Measurements from ENCODE around the gene RPS6KA2. TPM values are rescaled to one million over a fixed set of nuclear protein-coding genes. Genes with fewer than 3 reads are reported as not detected.

RPS6KA2 gene
- total RNA-seq, 1 donor from 2014 or later, result 12.3 TPM

DNA sequence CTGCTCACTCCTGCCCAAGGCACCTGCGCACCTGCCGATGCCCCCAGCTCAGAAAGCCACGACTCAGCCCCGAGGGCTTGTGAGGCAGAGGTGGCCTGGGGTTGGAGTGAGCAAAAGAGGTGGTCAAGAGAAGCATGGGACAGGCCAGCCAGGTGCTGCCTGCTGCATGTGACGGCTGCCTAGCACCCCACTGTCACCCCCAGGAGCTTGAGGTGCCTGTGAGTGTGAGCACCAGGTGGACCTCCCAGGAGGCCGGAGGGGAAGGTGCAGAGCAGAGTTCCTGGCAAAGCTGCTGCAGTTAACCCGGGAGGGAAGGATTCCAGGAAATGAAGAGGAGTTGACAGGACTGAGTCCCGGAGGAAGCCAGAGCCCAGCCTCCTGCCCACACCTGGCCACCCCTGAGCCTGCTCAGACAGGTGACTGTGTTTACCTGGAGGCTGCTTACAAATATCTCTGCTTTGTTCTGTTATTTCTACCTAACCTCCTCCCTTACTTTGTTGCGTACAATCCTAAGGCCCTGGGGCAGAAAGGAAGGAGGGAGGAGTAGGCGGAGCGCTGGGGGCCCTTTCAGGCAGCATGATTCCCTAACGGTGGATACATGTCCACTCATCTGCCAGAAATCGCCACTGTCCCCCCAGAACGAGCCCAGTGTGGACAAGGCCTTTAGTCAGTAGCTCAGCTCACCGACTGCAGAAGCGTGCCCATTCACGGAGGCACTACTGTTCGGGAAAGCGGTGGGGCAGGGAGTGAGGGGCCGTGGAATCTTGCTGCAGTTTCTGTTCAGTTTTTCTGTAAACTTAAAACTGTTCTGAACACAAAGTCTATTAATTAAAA lies 156.8 kb downstream of the RPS6KA2 start:
- Mint-ChIP-seq H3K4me3 (no peak overlapping the region), H3K36me3 (no peaks in the 10 kb centered on the region), H3K4me1 (peaks cover 21% of the 10 kb centered on the region), H3K27ac (no peak overlapping the region), H3K27me3 (ENCODE audit: low read depth) (no peaks in the 10 kb centered on the region), H3K9me3 (no peaks in the 10 kb centered on the region)
- DNase-seq (ENCODE audit: low spot score in 2 of 2, unreplicated experiment in 2 of 2), result no peak
- TF ChIP-seq, protein P1, sequence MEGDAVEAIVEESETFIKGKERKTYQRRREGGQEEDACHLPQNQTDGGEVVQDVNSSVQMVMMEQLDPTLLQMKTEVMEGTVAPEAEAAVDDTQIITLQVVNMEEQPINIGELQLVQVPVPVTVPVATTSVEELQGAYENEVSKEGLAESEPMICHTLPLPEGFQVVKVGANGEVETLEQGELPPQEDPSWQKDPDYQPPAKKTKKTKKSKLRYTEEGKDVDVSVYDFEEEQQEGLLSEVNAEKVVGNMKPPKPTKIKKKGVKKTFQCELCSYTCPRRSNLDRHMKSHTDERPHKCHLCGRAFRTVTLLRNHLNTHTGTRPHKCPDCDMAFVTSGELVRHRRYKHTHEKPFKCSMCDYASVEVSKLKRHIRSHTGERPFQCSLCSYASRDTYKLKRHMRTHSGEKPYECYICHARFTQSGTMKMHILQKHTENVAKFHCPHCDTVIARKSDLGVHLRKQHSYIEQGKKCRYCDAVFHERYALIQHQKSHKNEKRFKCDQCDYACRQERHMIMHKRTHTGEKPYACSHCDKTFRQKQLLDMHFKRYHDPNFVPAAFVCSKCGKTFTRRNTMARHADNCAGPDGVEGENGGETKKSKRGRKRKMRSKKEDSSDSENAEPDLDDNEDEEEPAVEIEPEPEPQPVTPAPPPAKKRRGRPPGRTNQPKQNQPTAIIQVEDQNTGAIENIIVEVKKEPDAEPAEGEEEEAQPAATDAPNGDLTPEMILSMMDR (IDR thresholded peaks at IDR 0.05; ENCODE audit: unreplicated experiment), result no peak

DNA sequence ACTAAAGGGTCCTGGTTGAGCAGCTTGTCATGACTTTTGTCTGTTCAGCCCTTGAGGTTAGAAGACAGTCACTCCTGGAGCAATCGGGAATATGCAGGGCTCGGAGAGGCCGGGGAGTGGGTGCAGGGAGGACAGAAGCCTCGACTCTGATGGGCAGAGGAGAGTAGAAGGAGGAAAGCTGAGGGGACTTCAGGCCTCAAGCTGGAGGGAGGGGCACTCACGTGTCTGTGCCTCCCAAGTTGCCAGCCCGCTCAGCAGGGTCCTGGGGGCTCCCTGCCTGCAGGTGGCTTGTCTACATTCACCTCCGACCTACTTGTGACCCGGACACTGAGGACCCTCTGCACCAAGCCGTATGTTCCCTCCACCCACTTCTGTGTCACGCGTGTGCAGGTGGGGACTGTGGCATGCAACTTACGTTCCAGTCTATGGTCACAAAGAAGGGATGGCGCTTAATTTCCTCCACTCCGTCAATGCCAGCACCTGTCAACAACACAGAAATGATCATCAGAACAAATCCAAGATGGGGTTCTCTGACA lies 157.6 kb downstream of the RPS6KA2 start:
- Mint-ChIP-seq H3K27ac (no peak overlapping the region), H3K36me3 (no peaks in the 10 kb centered on the region), H3K4me3 (no peak overlapping the region), H3K9me3 (no peaks in the 10 kb centered on the region), H3K27me3 (ENCODE audit: low read depth) (no peaks in the 10 kb centered on the region), H3K4me1 (peaks cover 23% of the 10 kb centered on the region)
- no peak for DNase-seq (ENCODE audit: low spot score in 2 of 2, unreplicated experiment in 2 of 2)
- TF ChIP-seq, protein P1 (IDR thresholded peaks at IDR 0.05; ENCODE audit: unreplicated experiment), result no peak

DNA sequence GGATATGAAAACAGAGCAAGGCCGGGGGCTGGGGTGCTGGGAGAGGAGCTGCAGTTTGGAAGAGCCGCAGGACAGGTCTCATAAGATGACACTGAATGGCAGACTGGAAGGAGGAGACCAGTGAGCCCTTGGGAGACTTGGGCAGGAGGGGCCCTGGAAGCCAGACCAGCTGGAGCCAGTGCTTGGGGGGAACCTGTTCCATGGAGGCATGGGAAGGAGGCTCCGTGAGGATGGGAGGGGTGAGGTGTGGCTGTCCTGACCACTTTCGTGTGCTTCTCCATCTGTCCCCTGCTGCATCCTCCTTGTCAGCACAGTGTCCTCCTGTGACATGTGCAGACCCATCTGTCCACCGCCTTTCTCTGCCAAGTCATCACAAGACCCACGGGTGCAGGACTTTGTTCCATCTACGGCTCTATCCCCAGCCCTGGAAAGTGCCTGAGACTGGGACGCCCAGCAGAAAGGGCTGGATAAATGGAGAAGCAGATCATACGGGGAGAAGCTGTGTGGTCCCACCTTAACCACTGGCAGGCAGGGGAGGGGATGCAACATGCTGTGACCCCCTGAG lies 159.5 kb downstream of the RPS6KA2 start:
- Mint-ChIP-seq H3K4me3 (no peak overlapping the region), H3K27ac (peak overlapping the region; percentile 73), H3K9me3 (no peaks in the 10 kb centered on the region), H3K27me3 (ENCODE audit: low read depth) (no peaks in the 10 kb centered on the region), H3K4me1 (peaks cover 23% of the 10 kb centered on the region), H3K36me3 (no peaks in the 10 kb centered on the region)
- TF ChIP-seq, protein P1 (IDR thresholded peaks at IDR 0.05; ENCODE audit: unreplicated experiment), result no peak
- DNase-seq (ENCODE audit: low spot score in 2 of 2, unreplicated experiment in 2 of 2), result no peak

DNA sequence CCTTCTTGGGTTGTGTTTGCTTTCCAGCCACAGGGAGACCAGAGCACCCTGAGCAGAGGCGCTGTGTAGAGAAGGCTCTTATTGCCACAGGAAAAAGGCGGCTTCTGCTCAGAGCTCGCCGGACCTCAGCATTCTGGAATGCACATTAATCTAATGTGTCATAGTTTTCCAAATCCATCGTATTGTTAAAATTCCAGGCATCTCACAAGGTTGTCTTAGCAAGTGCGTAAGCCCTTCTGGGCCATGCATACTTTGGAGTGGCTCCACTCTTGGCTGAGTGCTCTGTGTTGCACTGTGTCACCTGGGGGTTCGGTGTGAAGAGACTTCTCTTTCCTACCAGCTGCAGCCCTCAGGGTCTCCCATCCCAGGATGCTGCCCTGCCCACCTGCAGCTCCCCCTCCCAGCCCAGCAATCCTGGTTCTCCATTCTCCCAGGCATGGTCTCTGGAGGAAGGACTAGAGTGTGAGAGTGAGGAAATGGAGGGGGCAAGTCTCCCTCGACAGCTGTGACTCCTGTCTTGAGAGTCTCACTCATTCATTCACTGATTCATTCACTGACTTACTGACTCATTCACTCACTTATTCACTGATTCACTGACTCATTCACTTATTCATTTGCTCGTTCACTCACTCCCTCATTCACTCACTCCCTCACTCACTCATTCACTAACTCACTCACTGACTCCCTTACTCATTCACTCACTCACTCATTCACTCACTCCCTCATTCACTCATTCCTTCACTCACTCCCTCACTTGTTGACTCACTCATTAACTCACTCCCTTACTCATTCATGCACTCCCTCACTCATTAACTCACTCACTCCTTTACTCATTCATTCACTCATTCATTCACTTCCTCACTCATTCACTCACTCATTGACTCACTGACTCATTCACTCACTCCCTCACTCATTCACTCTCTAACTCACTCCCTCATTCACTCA lies 160.6 kb downstream of the RPS6KA2 start:
- Mint-ChIP-seq H3K9me3 (no peaks in the 10 kb centered on the region), H3K27me3 (ENCODE audit: low read depth) (no peaks in the 10 kb centered on the region), H3K27ac (peak overlapping the region; percentile 85), H3K4me3 (no peak overlapping the region), H3K36me3 (no peaks in the 10 kb centered on the region), H3K4me1 (peaks cover 23% of the 10 kb centered on the region)
- TF ChIP-seq, protein P1 (IDR thresholded peaks at IDR 0.05; ENCODE audit: unreplicated experiment), result no peak
- DNase-seq (ENCODE audit: low spot score in 2 of 2, unreplicated experiment in 2 of 2), result no peak

GRCh38 chr6:166465671-166466087 lies 161.4 kb downstream of the RPS6KA2 start:
- Mint-ChIP-seq H3K4me1 (peaks cover 29% of the 10 kb centered on the region), H3K9me3 (no peaks in the 10 kb centered on the region), H3K4me3 (no peak overlapping the region), H3K36me3 (no peaks in the 10 kb centered on the region), H3K27ac (peak overlapping the region; percentile 85), H3K27me3 (ENCODE audit: low read depth) (no peaks in the 10 kb centered on the region)
- no peak for DNase-seq (ENCODE audit: low spot score in 2 of 2, unreplicated experiment in 2 of 2)
- TF ChIP-seq, protein P1 (IDR thresholded peaks at IDR 0.05; ENCODE audit: unreplicated experiment), result no peak

Measured in mesothelial cell of epicardium (in vitro differentiated cells).